ENCODE results near the gene CMBL. TPM values are rescaled to one million over a fixed set of nuclear protein-coding genes. Genes with fewer than 3 reads are reported as not detected.

Gene CMBL
- total RNA-seq, 2 experiments from 2014 or later = 0.13 TPM; not detected in 1

- Histone ChIP-seq H3K4me1 (ENCODE audit: insufficient read depth, low read length, poor library complexity, severe bottlenecking) (no peaks in the 10 kb centered on the region), H3K79me2 (ENCODE audit: insufficient read depth, low read depth, low read length) (no peaks in the 10 kb centered on the region), H3K27ac (ENCODE audit: low read depth, low read length, poor library complexity, severe bottlenecking) (no peak overlapping the region), H3K4me3 (ENCODE audit: low read depth, low read length, poor library complexity, severe bottlenecking) (no peak overlapping the region), H3K9me2 (ENCODE audit: insufficient read depth, low read length) (no peaks in the 10 kb centered on the region), H3K4me2 (ENCODE audit: low read length) (no peak overlapping the region), H4K20me1 (ENCODE audit: insufficient read depth, low read length) (no peaks in the 10 kb centered on the region), H2AFZ (ENCODE audit: low read length) (no peak overlapping the region), H3K9me3 (ENCODE audit: low read length) (no peaks in the 10 kb centered on the region), H3K36me3 (ENCODE audit: insufficient read depth, low read length) (no peaks in the 10 kb centered on the region)
- TF ChIP-seq, protein P1, sequence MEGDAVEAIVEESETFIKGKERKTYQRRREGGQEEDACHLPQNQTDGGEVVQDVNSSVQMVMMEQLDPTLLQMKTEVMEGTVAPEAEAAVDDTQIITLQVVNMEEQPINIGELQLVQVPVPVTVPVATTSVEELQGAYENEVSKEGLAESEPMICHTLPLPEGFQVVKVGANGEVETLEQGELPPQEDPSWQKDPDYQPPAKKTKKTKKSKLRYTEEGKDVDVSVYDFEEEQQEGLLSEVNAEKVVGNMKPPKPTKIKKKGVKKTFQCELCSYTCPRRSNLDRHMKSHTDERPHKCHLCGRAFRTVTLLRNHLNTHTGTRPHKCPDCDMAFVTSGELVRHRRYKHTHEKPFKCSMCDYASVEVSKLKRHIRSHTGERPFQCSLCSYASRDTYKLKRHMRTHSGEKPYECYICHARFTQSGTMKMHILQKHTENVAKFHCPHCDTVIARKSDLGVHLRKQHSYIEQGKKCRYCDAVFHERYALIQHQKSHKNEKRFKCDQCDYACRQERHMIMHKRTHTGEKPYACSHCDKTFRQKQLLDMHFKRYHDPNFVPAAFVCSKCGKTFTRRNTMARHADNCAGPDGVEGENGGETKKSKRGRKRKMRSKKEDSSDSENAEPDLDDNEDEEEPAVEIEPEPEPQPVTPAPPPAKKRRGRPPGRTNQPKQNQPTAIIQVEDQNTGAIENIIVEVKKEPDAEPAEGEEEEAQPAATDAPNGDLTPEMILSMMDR (conservative IDR thresholded peaks at IDR 0.05; ENCODE audit: low read length) = no peak
- TF ChIP-seq EZH2phosphoT487 (IDR thresholded peaks at IDR 0.05; ENCODE audit: borderline replicate concordance, low read depth, low read length) = no peak
- intact Hi-C loops (cut with micrococcal nuclease; ENCODE audit: unreplicated experiment) = no loop called here
- BruUV-seq (replicated peaks) = no TSS peak
- DNase-seq (ENCODE audit: low spot score) = no peak
- ChIA-PET POLR2A (interaction anchor here (0.8 kb wide), 1 partner anchor 14 kb away, joined by 3 read pairs; no protein-coding TSS in a partner anchor), CTCF (ENCODE audit: unreplicated experiment) (no interaction called here)
Observed at GRCh38 chr5:10303201-10303600, 4.5 kb downstream of the CMBL start.

DNA sequence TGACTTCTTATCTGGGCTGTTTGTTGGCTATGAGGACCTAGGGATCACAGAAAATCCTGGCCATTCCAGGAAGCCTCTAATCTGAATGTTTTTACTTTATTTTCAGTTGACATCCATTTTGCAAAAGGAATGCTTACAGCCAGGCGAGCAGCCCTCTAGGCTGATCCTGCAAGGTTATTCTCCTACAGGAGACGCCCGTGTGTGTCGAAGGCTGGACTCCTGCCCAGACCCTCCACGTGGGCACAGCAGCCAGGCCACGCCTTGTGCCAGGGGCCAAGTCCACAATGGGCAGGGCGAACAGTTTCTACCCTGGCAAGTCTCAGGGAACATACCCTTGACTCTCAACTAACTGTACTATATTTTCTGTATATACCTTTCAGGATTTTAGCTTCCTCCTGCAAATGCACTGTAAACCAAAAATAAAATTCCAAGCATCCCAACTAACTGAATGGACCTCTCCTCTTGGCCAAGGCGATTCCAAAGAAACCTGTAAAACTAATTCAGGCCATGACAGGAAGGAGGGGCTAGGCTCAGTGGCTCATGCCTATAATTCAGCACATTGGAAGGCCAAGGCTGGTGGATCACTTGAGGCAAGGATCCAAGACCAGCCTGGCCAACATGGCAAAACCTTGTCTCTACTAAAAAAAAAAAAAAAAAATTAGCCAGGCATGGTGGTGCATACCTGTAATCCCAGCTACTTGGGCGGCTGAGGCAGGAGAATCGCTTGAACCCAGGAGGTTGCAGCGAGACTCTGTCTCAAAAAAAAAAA lies 5.7 kb downstream of the CMBL start:
- no TSS peak for BruUV-seq (replicated peaks)
- DNase-seq (ENCODE audit: low spot score) = no peak
- H3K9me2 ChIP-seq (ENCODE audit: insufficient read depth, low read length) = no peaks in the 10 kb centered on the region
- no peak overlapping the region for H3K4me2 ChIP-seq (ENCODE audit: low read length)
- ChIA-PET CTCF (ENCODE audit: unreplicated experiment) (no interaction called here), POLR2A (interaction anchor here (0.7 to 0.8 kb wide), 2 partner anchors 13 to 65 kb away, joined by 3 read pairs; no protein-coding TSS in a partner anchor)
- H3K4me1 ChIP-seq (ENCODE audit: insufficient read depth, low read length, poor library complexity, severe bottlenecking) = no peaks in the 10 kb centered on the region
- TF ChIP-seq, protein P1 (conservative IDR thresholded peaks at IDR 0.05; ENCODE audit: low read length) = no peak
- TF ChIP-seq EZH2phosphoT487 (IDR thresholded peaks at IDR 0.05; ENCODE audit: borderline replicate concordance, low read depth, low read length) = no peak
- no peaks in the 10 kb centered on the region for H3K79me2 ChIP-seq (ENCODE audit: insufficient read depth, low read depth, low read length)
- H3K36me3 ChIP-seq (ENCODE audit: insufficient read depth, low read length) = no peaks in the 10 kb centered on the region
- no peak overlapping the region for H3K4me3 ChIP-seq (ENCODE audit: low read depth, low read length, poor library complexity, severe bottlenecking)
- no peak overlapping the region for H3K27ac ChIP-seq (ENCODE audit: low read depth, low read length, poor library complexity, severe bottlenecking)
- intact Hi-C loops (cut with micrococcal nuclease; ENCODE audit: unreplicated experiment) = no loop called here
- H2AFZ ChIP-seq (ENCODE audit: low read length) = no peak overlapping the region
- H3K9me3 ChIP-seq (ENCODE audit: low read length) = no peaks in the 10 kb centered on the region
- H4K20me1 ChIP-seq (ENCODE audit: insufficient read depth, low read length) = no peaks in the 10 kb centered on the region

- POLR2A ChIA-PET = interaction anchor here (0.8 kb wide), 1 partner anchor 44 kb away, joined by 3 read pairs; no protein-coding TSS in a partner anchor
- Histone ChIP-seq H3K79me2 (ENCODE audit: insufficient read depth, low read depth, low read length) (no peaks in the 10 kb centered on the region), H3K27ac (ENCODE audit: low read depth, low read length, poor library complexity, severe bottlenecking) (no peak overlapping the region), H3K9me2 (ENCODE audit: insufficient read depth, low read length) (no peaks in the 10 kb centered on the region), H3K4me3 (ENCODE audit: low read depth, low read length, poor library complexity, severe bottlenecking) (no peak overlapping the region), H3K4me1 (ENCODE audit: insufficient read depth, low read length, poor library complexity, severe bottlenecking) (no peaks in the 10 kb centered on the region), H3K9me3 (ENCODE audit: low read length) (no peaks in the 10 kb centered on the region), H4K20me1 (ENCODE audit: insufficient read depth, low read length) (no peaks in the 10 kb centered on the region), H3K4me2 (ENCODE audit: low read length) (no peak overlapping the region), H2AFZ (ENCODE audit: low read length) (no peak overlapping the region), H3K36me3 (ENCODE audit: insufficient read depth, low read length) (no peaks in the 10 kb centered on the region)
- no peak for TF ChIP-seq EZH2phosphoT487 (IDR thresholded peaks at IDR 0.05; ENCODE audit: borderline replicate concordance, low read depth, low read length)
- TF ChIP-seq, protein P1 (conservative IDR thresholded peaks at IDR 0.05; ENCODE audit: low read length) = no peak
- CTCF ChIA-PET (ENCODE audit: unreplicated experiment) = no interaction called here
- intact Hi-C loops (cut with micrococcal nuclease; ENCODE audit: unreplicated experiment) = no loop called here
- BruUV-seq (replicated peaks) = no TSS peak
- no peak for DNase-seq (ENCODE audit: low spot score)
Observed at GRCh38 chr5:10301266-10301665, 6.4 kb downstream of the CMBL start.
